K562 (cell line): ENCODE data around the gene BMPER. TPM values are rescaled to one million over a fixed set of nuclear protein-coding genes. Genes with fewer than 3 reads are reported as not detected.

ENCODE experiments used
- ATAC-seq: fragments of 200-7000 bp; cut with Tn5 transposase; 3 replicates; pipeline ENCODE4 v1.9.1; 2020; ENCODE audit warnings: moderate library complexity
- BruUV-seq: library from RNA; stranded (reverse); fragments of 400-500 nt; replicated peaks from 2 replicates; lab custom pipeline; 2021; lab: Mats Ljungman, UMichigan
- CTCF ChIA-PET: fragments of 300-600 bp; formaldehyde crosslinking; extraction: SDS; loops from one replicate; lab custom pipeline; 2021; ENCODE audit warnings: low intra/inter-chr PET ratio; lab: Yijun Ruan, JAX
- POLR2A ChIA-PET: fragments of 300-600, 350-650 bp; sonication (Branson Sonifier 250); formaldehyde crosslinking; extraction: SDS; loops from one replicate; lab custom pipeline; 2021; ENCODE audit warnings: antibody characterized with exemption, inconsistent platforms; lab: Yijun Ruan, JAX
- DNase-seq, 4 experiments: peaks; one replicate each; pipeline versions ENCODE4 v3.0.0 to v3.0.0-alpha.2; 2011 to 2018; ENCODE audit warnings: low spot score in 3 of 4, mixed read lengths in 3 of 4; ENCODE audit errors: extremely low read depth in 1 of 4
- FAIRE-seq: peaks from 2 replicates; lab custom pipeline; 2011; peaks lifted over from hg19 to GRCh38; lab: Jason Lieb, UNC
- H2AFZ ChIP-seq: 2 replicates; pipeline ENCODE4 v1.6.0; 2011; ENCODE audit warnings: low read depth, low read length, control low read depth, inconsistent platforms
- H3K27ac ChIP-seq: fragments of 200-600 bp; 3 replicates; pipeline ENCODE4 v1.8.0; 2011; ENCODE audit warnings: low read depth, mild to moderate bottlenecking, control low read depth, inconsistent platforms, low read length, moderate library complexity, mixed read lengths; ENCODE audit errors: extremely low read depth
- H3K27me3 ChIP-seq, 2 experiments: fragments of 300-600 bp in 1 of 2; 2 replicates in 1 of 2; 3 replicates in 1 of 2; pipeline versions ENCODE4 v1.6.0 to v1.8.0; 2011; ENCODE audit warnings: inconsistent platforms in 2 of 2, low read length in 2 of 2, mild to moderate bottlenecking in 1 of 2, mixed read lengths in 1 of 2, moderate library complexity in 1 of 2; ENCODE audit not compliant: control insufficient read depth in 2 of 2, insufficient read depth in 2 of 2
- H3K36me3 ChIP-seq: fragments of 300-600 bp; 3 replicates; pipeline ENCODE4 v1.8.0; 2011; ENCODE audit warnings: mild to moderate bottlenecking, low read length, inconsistent platforms; ENCODE audit not compliant: control insufficient read depth, insufficient read depth
- H3K4me1 ChIP-seq, 2 experiments: fragments of 200-600 bp in 1 of 2; replicated peaks in 1 of 2; 2 replicates in 1 of 2; 3 replicates in 1 of 2; pipeline versions ENCODE4 v1.5.1 to v1.8.0; 2011; ENCODE audit warnings: inconsistent platforms in 2 of 2, low read length in 2 of 2, mild to moderate bottlenecking in 1 of 2, mixed read lengths in 1 of 2, moderate library complexity in 1 of 2; ENCODE audit not compliant: control insufficient read depth in 2 of 2, insufficient read depth in 2 of 2
- H3K4me2 ChIP-seq: 2 replicates; pipeline ENCODE4 v1.6.1; 2011; ENCODE audit warnings: low read length, control low read depth, inconsistent platforms, mixed read lengths; ENCODE audit not compliant: insufficient read depth
- H3K4me3 ChIP-seq: fragments of 200-600 bp; sonication (generic), shearing (Covaris generic); 2 replicates; pipeline ENCODE4 v1.5.1; 2016; ENCODE audit warnings: control low read depth, inconsistent platforms
- H3K79me2 ChIP-seq: fragments of 200-600 bp; 3 replicates; pipeline ENCODE4 v1.8.0; 2011; ENCODE audit warnings: low read length, inconsistent platforms; ENCODE audit not compliant: control insufficient read depth, insufficient read depth
- H3K9ac ChIP-seq, 2 experiments: 2 replicates each; pipeline versions ENCODE4 v1.6.0 to v1.6.1; 2011; ENCODE audit warnings: low read depth in 2 of 2, low read length in 2 of 2, control low read depth in 1 of 2, inconsistent platforms in 1 of 2, mild to moderate bottlenecking in 1 of 2, mixed read lengths in 1 of 2; ENCODE audit not compliant: insufficient read depth in 1 of 2
- H3K9me1 ChIP-seq: one replicate; pipeline ENCODE4 v1.6.0; 2011; ENCODE audit warnings: inconsistent platforms, mild to moderate bottlenecking, low read length, moderate library complexity; ENCODE audit not compliant: control insufficient read depth, insufficient read depth
- H3K9me3 ChIP-seq: replicated peaks from 2 replicates; pipeline ENCODE4 v1.5.1; 2011; ENCODE audit warnings: low read depth, low read length, inconsistent platforms; ENCODE audit not compliant: control insufficient read depth, insufficient read depth
- H4K20me1 ChIP-seq: replicated peaks from 2 replicates; pipeline ENCODE4 v1.6.1; 2011; ENCODE audit warnings: low read length, inconsistent platforms, mixed read lengths; ENCODE audit not compliant: control insufficient read depth, insufficient read depth
- CHCHD3 ChIP-seq: fragments of 250-450 bp; sonication (Bioruptor Pico); IDR thresholded peaks from 2 replicates; pipeline ENCODE4 v2.1.2; 2022; ENCODE audit warnings: mild to moderate bottlenecking
- CREB1 ChIP-seq, 2 experiments: sonication (generic) in 1 of 2; formaldehyde crosslinking in 1 of 2; IDR thresholded peaks; 2 replicates each; pipeline versions ENCODE4 v1.6.1 to v1.8.0; 2012 to 2022; ENCODE audit warnings: inconsistent platforms in 1 of 2, mild to moderate bottlenecking in 1 of 2, missing genetic modification reagents in 1 of 2, moderate library complexity in 1 of 2
- ILF3 ChIP-seq: fragments of 450-650 bp; IDR thresholded peaks from 2 replicates; pipeline ENCODE4 v1.6.1; 2018; ENCODE audit warnings: antibody characterized with exemption, mild to moderate bottlenecking, moderate library complexity, borderline replicate concordance
- NCOA4 ChIP-seq: fragments of 450-650 bp; IDR thresholded peaks from 2 replicates; pipeline ENCODE4 v1.6.1; 2018; ENCODE audit warnings: mild to moderate bottlenecking; ENCODE audit not compliant: partially characterized antibody
- RNF2 ChIP-seq: sonication (generic); IDR thresholded peaks from 2 replicates; pipeline ENCODE4 v1.6.1; 2016
- SRSF9 ChIP-seq: fragments of 200-400 bp; formaldehyde crosslinking; IDR thresholded peaks from 2 replicates; pipeline ENCODE4 v1.6.1; 2017; ENCODE audit warnings: low read depth, low read length, borderline replicate concordance
- TAL1 ChIP-seq: fragments of 450-650 bp; IDR thresholded peaks from 2 replicates; pipeline ENCODE4 v1.6.1; 2016; ENCODE audit warnings: mild to moderate bottlenecking
- WHSC1 ChIP-seq: IDR thresholded peaks from one replicate; pipeline ENCODE4 v1.6.1; 2012; ENCODE audit warnings: low read length, control low read depth, inconsistent platforms
- WGBS: fragments of 100-300 bp; shearing (Covaris generic); methylation state at CpG from one replicate; pipeline ENCODE4 v1.1.6; 2016; ENCODE audit warnings: low coverage, mixed read lengths; ENCODE audit not compliant: insufficient coverage; ENCODE audit errors: missing lambda C conversion rate; 5-methylcytosine and 5-hydroxymethylcytosine counted together
- in situ Hi-C: fragments of 300-500 bp; cut with MboI; formaldehyde crosslinking; loops from 4 replicates; pipeline ENCODE4 v1.15.0; 2018; ENCODE audit warnings: inconsistent platforms, mixed read lengths
- intact Hi-C: fragments of 100-400 bp; cut with micrococcal nuclease; formaldehyde crosslinking; loops from 2 replicates; pipeline ENCODE4 v1.14.2; 2022
- polyA plus RNA-seq, 8 experiments: library from polyadenylated mRNA; depleted of rRNA in 4 of 8; stranded (reverse) in 5 of 8; unstranded in 3 of 8; fragments of >200 nt; fragmentation: Nextera tagmentation in 2 of 8; fragmentation: Illumina TruSeq in 1 of 8; extraction: Ambion mirVana in 2 of 8; extraction: Trizol in 1 of 8; gene quantifications; 2 replicates each; pipeline versions ENCODE4 v1.2.1 to v1.2.3, GENCODE V29; 2011 to 2014; ENCODE audit warnings: inconsistent platforms in 1 of 8, missing spikeins in 1 of 8
- total RNA-seq, 7 experiments: library from RNA; depleted of rRNA in 6 of 7; stranded (reverse); fragments of >200 nt in 6 of 7; fragmentation: Illumina TruSeq in 2 of 7; extraction: Trizol in 2 of 7; gene quantifications; 2 replicates each; pipeline versions ENCODE4 v1.2.1 to v1.2.3, GENCODE V29; 2011 to 2021; ENCODE audit warnings: low replicate concordance in 1 of 7
- TF ChIP-seq, protein P1 (sequence below): fragments of 450-650 bp; IDR thresholded peaks from 2 replicates; pipeline ENCODE4 v1.6.1; 2016
- TF ChIP-seq, protein P2 (sequence below): sonication (generic); formaldehyde crosslinking; IDR thresholded peaks from 2 replicates; pipeline ENCODE4 v1.8.1; 2023; ENCODE audit warnings: mild to moderate bottlenecking, missing genetic modification reagents
- TF ChIP-seq, protein P3 (sequence below): fragments of 450-650 bp; formaldehyde crosslinking; IDR thresholded peaks from 2 replicates; pipeline ENCODE4 v1.4.0; 2022; ENCODE audit warnings: missing genetic modification characterization

Gene BMPER
- total and polyA plus RNA-seq, 9 of the 15 experiments (the other 6 are each of a cell fraction or from before 2014, with no cell fraction given) = not detected

DNA sequence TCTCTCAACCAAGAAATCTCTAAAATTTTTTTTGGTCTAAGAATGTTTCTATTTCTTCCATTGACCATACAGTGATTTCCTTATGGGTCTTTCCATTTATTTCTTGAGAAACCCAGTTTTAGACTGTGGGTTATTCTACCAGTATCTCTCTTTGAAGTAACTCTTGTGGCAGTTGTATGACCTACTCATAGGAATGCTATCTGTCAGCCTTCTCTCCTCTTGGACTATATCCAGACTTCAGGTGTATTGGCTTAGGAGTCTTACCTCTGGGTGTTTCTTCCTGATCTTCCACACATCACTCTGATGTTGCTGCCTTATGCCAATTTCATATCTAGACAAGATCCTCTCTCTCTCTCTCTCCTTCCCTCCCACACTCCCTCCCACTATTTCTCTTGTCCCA is 178.1 kb downstream of the BMPER start (continued):
- TF ChIP-seq, protein P1, sequence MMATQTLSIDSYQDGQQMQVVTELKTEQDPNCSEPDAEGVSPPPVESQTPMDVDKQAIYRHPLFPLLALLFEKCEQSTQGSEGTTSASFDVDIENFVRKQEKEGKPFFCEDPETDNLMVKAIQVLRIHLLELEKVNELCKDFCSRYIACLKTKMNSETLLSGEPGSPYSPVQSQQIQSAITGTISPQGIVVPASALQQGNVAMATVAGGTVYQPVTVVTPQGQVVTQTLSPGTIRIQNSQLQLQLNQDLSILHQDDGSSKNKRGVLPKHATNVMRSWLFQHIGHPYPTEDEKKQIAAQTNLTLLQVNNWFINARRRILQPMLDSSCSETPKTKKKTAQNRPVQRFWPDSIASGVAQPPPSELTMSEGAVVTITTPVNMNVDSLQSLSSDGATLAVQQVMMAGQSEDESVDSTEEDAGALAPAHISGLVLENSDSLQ = no peak
- TF ChIP-seq NCOA4 (no peak), CHCHD3 (no peak), TAL1 (no peak), RNF2 (no peak), CREB1 (IDR thresholded peaks at IDR 0.05) (no peak), CREB1 (CRISPR knock-in tag; IDR thresholded peaks at IDR 0.05) (no peak)
- TF ChIP-seq, protein P2, sequence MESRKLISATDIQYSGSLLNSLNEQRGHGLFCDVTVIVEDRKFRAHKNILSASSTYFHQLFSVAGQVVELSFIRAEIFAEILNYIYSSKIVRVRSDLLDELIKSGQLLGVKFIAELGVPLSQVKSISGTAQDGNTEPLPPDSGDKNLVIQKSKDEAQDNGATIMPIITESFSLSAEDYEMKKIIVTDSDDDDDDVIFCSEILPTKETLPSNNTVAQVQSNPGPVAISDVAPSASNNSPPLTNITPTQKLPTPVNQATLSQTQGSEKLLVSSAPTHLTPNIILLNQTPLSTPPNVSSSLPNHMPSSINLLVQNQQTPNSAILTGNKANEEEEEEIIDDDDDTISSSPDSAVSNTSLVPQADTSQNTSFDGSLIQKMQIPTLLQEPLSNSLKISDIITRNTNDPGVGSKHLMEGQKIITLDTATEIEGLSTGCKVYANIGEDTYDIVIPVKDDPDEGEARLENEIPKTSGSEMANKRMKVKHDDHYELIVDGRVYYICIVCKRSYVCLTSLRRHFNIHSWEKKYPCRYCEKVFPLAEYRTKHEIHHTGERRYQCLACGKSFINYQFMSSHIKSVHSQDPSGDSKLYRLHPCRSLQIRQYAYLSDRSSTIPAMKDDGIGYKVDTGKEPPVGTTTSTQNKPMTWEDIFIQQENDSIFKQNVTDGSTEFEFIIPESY (CRISPR knock-in tag) = no peak
- TF ChIP-seq, all 486 proteins: peak for 0

DNA sequence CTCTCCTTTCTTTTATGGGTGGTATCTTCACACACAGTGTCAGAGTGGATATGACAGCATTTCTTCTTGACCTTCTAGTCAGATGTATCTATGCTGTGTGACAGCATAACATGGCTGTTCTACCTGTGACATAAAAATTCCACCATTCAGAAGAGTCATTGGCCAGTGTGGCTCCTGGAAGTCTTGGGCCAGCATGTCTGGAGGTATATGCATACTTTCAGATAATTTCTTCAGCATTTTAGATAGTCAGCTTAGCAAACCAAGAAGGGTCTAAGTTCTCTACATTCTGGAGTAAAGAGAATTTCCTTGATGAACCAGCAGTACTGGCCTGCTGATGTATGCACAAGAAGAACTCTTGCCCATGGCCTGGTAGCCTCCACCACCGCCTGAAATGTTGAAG is 179.3 kb downstream of the BMPER start:
- H3K4me2 ChIP-seq = no peak overlapping the region
- ATAC-seq (no peak), FAIRE-seq (no peak), DNase-seq (no peak)
- no peaks in the 10 kb centered on the region for H3K27me3 ChIP-seq
- CTCF ChIA-PET = interaction anchor here (0.5 kb wide), 1 partner anchor 275 kb away, joined by 4 read pairs; no protein-coding TSS in a partner anchor
- no peak overlapping the region for H2AFZ ChIP-seq
- in situ Hi-C loops = no loop called here
- TF ChIP-seq, protein P3, sequence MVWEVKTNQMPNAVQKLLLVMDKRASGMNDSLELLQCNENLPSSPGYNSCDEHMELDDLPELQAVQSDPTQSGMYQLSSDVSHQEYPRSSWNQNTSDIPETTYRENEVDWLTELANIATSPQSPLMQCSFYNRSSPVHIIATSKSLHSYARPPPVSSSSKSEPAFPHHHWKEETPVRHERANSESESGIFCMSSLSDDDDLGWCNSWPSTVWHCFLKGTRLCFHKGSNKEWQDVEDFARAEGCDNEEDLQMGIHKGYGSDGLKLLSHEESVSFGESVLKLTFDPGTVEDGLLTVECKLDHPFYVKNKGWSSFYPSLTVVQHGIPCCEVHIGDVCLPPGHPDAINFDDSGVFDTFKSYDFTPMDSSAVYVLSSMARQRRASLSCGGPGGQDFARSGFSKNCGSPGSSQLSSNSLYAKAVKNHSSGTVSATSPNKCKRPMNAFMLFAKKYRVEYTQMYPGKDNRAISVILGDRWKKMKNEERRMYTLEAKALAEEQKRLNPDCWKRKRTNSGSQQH (CRISPR knock-in tag) = no peak
- no peak for TF ChIP-seq ILF3
- TF ChIP-seq SRSF9 = no peak
- TF ChIP-seq WHSC1 = no peak
- TF ChIP-seq, all 486 proteins: peak for 0
- no peaks in the 10 kb centered on the region for H3K9me1 ChIP-seq
- no peak overlapping the region for H3K4me3 ChIP-seq
- BruUV-seq = no TSS peak
- no peaks in the 10 kb centered on the region for H3K9me3 ChIP-seq
- intact Hi-C loops = no loop called here
- WGBS = 0% methylated on average over 1 of the region's 1 CpG
- no peaks in the 10 kb centered on the region for H3K36me3 ChIP-seq
- no peaks in the 10 kb centered on the region for H3K4me1 ChIP-seq
- POLR2A ChIA-PET = no interaction called here
- H3K27ac ChIP-seq = no peak overlapping the region
- H4K20me1 ChIP-seq = no peaks in the 10 kb centered on the region
- no peak overlapping the region for H3K9ac ChIP-seq
- no peaks in the 10 kb centered on the region for H3K79me2 ChIP-seq
